Stimulated activated CD4-positive, alpha-beta T cell treated with anti-CD3 and anti-CD28 coated beads, Interleukin-4, amount 100 ng/mL, for 24 hours (primary cell): ENCODE data around the gene NID2.

Experiments used
- DNase-seq: peaks from one replicate; pipeline ENCODE4 v3.0.0-alpha.2; 2020

NID2 gene

DNA sequence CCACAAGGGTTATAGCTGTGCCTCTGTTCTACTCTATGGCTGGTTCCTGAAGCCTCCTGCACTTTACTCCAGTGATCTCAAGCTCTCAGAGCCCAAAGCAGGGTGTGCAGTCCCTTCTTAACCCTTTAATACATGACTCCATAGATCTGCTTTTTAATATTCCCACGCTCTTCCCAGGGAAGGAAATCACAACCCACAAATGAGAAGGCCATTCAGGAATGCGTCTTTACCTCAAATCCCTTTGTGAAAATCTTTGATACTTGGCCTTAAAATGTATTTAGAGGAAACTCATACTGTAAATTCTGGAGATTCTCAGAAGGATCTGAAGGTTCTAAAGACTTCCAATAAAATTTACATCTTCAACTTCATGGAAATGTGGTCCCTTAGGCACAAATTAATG is 17.0 kb downstream of the NID2 start:
- DNase-seq = no peak

DNA sequence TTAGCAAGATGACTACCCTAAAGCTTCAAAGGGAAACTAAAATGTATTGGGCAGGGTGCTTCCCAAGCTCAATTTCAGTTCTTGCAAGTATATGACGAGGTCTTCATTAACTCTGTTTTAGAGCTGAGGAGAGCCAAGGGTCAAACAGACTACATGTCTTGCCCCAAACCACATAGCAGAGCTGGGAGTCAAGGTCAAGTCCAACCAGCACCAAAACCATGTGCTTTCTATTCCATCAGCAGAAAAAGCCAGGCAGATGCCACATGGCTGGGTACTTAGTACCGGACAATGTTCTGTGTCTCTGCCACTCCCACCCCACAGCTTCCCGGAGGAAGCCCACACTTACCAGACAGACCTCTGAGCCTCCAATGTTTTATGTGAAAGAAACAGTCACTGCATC is 17.6 kb downstream of the NID2 start:
- no peak for DNase-seq

DNA sequence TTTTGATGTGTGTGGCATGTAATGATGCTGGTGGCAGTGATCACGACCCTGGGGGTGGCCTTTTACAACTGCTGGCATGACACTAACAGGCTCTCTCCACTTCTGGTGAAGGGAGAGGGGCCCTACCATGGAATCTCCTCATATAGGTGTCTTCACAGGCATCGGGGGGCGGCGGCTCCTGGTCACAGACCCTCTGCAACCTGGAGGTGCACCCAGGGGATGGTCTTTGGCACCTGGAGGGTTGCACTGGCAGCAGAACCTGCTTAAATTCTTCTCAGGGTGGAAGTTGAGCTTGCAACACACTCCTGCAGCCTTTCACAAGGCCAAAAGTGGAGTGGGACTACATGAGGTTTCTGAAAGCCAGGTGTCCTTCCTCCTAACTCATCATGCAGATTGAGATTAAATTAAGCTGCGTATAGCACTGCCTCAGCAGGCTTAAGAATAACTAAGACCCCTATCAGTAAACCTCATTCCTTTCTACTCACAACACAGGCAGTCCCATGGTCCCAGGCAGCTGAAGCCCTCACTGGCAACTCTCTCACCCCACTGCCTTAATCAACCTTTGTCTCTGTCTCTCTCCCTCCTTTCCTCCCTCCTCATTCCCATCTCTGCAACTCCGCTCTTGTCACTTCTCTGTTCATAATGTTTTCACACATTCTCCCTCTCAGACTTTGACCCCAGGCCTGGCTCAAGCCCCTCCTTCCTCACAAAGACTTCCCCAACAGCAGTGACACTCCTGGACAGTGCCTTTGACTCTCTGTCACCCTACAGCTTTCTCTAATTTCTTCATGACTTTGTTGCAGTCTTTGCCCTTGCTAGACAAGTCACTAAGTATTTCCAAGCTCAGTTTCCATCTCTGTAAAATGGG is 18.9 kb downstream of the NID2 start:
- DNase-seq = no peak

DNA sequence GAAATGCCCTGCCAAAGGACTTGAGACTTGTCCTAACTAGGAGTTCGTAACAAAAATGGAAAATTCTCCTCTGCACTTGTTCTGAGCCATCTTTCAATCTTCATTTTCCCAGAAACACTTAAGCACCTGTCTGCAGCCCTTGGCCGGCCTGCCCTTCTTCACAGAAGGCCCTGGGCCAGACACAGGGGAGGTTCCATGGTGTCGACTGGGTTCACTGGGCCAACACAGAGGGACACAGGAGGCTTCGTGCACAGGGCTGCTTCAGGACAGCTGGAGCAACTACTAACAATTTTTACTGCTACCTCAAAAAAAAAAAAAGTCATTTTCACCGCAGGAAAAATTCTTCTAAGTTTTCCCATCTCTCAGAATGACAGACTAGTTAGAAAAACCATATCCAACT is 19.6 kb downstream of the NID2 start:
- DNase-seq = no peak

DNA sequence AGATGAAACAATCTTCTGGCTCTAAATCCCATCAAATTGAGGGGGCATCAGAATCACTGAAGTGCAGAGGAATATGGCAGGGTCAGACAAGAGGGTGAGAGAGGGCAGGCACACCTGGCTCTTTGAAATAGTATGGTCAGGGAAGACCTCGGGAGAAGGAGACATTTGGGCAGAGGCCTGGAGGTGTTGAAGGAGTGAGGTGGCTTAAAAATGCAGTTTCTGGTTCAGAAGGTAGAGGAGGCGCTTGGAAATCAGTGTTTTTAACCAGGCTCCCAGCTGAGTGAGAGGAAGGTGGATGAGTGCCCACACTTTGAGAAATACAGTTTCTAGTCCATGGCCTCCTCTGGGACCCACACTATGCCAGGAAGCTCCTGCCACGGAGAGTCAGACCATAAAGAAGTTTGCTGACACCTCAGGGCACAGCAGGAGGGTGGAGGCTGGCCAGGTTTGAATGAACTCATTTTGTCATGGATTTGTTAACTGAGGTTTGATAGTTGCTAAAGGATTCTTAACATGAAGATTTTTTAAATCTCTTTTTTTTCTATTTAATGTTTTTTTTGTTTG is 20.1 kb downstream of the NID2 start:
- DNase-seq = no peak

DNA sequence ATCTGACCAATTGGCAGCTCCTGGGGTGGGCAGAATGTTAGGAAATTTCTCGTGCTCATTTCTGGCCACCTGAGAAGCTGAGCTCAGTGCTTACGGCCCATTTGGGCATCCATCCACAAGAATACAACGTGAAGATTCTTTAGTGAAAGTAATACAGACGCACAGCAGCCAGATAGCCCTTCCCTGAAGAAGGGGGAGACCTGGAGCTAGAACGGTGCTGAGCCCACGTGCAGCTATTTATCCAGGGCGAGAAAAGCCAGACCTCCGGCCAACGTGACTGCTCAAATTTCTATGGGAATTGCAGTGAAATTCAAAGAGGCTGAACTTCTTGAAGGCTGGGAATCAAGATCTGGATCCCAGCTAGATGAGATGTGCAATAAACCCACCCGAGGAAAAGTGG is 20.7 kb downstream of the NID2 start:
- no peak for DNase-seq

DNA sequence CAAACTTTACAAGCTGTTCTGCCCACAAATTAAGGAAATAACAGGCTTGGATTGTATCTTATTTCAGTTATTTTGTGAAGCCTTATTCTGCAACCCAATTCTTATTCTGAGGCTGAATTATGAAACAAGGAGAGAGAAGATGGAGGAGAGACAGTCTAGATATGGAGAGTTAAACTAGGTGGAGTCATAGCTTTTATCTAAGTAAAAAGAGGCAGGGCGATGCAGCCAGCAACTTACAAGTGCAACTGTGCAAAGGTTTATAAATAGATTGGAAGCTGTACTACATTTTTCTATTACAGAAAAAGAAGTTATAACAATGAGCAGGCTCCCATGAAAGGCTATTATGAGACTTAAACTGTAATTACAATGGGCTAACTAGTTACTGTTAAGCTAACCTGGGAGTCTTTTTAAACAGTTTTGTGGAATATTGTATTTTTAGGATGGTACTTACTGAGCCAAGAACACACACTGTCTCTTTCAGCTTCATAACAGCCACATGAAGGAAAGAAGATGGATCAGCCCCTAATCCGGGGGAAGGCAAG is 22.4 kb downstream of the NID2 start:
- DNase-seq = no peak

DNA sequence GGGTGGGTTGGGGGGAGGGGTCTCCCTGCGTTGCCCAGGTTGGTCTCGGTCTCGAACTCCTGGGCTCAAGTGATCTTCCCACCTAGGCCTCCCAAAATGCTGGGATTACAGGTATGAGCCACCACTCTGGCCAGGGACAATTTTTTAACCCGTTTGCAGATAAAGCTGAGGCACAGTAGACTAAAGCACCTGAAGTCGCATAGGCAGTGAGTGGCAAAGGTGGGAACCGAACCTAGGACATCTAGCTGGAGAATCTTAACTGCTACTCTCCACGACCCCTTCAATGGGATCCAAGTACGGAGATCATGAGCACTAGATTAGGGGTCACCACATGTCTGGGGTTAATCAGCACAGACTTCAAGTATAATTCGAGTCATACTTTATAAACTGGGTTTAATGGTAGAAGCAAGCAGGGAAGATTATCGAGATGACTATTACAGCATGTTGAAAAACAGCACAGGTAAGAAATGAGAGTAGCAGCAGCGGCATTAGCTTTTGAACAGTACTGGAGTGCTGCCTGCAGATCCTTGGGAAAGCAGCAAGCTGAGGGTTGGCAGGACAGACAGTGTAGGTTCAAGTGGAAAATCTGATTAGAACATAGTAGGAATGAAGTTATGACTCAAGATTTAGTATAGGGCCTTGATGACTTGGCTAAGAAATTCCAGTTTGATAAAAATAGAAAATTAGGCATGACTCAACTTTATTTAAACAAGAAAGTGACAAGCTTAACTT is 23.9 kb downstream of the NID2 start:
- DNase-seq = peak; percentile 24

DNA sequence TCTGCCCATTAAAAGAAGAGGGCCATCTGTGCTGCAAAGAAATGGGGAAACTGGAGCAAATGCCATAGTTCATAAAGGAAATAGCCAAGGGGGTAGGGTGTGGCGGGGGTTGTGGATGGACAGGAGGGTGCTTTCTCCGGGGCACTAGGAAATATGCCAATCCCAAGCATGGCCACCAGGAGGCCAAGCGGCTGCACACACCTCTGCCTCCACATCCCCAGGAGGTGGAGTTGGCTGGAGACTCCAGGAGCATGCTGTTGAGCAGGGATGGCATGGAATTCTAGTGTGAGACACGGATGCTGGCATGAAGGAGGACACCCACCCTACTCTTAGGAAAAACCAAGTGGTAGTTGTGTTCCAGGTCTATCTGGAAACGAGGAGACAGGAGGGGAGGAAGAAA is 25.2 kb downstream of the NID2 start:
- peak; percentile 43 for DNase-seq

DNA sequence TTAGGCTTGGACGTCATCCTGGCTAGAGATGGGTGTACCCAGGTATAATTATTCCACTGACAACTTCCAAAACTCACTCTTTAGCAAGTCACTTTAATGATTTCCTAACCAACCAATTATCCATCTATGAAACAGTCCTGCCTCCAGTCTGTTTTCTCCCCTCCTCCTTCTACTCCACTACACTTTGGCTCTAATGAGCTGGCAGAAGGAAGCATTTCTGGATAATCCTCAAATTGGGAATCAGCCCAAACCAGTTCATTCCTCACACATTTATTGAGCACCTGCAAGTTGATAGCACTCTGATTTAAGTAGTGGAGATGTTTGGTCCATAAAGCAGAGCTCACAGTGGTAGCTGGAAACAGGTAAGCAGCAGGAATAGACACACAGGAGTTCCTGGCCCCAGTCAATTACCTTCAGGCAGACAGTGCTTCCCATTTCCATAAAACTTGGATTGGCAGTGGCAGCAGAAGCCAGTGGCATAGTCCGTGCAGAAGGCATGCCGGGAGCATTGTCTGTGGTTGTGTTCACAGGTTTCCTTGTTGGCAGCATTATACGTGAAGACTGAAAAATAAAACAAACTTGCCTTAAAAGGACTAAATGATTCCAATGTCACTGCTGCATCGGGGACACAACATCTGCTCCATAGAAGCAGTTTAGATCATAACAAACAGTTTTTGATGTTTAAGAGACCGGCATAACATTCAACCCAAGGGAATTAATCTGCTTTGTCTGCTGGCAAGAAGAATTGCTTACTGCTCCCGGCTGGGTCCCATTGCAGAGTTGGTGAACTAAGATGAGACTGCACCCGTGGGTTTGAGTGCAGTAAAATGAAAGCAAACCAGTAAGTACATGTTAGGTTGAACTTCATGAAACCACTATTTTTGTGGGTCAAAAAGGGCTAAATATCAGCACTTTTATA is 26.2 kb downstream of the NID2 start:
- no peak for DNase-seq

DNA sequence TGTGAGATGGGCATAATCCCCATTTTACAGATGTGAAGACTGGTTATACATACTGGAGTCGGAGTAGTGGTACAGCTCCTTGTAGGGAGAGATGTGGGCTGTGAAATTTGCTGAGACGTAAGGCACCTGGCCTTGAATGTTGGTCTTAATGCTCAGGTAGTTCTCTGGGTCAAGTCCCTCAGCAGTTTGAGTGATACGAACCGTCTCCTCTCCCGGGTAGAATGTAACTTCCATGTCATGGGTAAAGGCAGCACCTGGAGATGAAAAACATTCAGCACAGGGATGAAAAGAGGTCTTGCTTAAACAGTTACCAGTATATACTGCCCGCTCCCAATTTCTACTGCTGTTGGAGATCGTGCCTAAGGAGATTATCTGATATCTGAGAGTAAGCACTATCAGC is 28.3 kb downstream of the NID2 start:
- DNase-seq = no peak

DNA sequence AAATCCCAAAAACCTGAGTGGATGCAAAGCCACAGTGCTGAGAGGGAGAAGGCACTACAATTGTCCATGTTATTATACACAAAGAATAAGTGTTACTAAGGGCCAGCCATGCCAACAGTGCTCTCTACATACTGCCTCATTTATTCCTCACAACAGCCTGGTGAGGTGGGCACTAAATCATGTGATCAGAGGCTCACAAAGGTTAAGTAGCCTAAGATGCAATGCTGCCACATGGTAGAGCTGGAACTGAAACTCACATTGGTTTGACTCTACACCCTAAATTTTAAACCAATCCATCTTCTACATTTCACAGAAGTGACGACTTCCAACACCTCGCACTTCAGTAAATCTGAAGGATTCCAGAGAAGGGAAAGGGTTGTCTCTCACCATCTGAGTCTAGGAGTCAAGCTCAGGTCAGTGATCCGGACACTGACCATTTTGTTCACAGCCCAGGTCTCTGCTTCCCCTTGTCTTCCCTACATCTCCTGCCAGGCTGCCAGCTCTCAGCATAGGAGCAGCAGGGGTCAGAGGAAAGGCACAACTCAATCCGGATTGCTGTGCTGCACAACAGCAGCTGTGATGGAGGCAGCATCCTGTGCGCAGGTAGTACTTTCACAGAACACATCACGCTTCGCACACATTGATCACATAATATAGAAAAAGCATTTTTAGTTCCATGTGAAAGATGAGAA is 29.6 kb downstream of the NID2 start:
- no peak for DNase-seq

DNA sequence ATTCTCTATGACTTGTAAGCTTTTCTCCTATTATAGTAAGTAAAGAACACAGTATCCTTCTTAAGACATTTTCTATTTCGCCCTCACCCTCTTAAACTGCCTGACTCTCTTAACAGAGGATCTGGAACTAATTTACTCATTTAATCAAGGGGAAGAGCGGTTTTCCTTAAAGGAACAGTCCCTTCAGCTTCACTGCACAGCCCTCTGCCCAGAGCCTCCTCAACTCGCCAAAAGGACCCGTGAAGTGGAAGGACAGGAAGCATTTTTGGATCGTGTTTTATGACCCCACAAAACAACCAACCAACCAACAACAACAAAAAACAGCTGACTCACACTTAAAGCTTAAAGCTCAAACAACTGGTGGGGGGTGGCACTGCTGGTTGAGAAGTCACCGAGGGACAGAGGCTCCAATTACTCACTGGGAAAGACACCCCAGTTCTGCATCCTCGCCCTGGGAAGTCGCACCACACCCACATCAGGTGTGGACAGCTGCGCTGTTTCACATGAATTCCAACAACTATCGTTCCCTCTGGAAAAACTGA is 35.7 kb downstream of the NID2 start:
- DNase-seq = no peak

DNA sequence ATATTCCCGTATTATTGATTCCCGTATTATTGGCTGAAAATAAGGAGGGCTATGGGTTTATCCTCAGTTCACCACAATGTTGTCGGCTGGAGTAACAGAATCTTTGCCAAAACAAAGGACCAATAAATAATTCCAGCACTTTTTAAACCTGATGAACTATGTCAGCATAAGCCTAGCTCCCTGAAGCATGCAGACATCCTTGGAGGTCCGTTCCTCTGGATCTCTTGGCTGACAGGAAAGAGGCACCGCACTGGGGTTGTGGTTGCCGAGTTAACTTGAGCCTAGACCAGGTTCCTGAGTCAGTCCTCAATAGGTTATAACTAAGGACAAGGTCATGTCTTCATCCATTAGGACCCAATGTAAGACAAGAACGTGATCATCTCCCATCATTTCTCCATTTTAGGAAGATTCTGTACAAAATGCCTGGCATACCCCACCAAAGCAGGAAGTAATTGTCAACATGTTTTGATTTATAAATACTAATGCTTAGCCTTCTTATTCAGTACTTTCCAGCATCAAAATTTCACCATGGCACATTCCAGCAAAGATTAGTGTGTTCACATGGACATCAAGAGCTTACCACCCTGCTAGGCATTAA is 36.6 kb downstream of the NID2 start:
- DNase-seq = no peak

DNA sequence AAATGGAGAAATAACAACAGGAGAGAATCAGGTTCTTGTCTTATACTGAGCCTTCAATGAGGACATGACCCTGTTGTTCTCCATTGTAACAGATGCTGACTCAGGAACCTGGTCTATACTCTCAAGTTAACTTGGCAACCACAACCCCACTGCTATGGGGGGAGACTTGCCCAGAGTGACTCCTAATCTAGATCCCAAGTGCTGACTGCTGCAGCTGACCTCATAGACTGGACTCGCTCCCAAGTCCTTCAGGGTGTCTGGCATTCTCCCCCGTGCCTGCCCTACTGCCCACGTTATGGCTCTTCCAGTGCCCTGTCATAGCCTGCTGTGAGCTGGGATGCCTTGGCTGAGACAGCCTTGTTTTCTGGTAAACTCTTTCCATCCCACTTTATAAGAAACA is 37.1 kb downstream of the NID2 start:
- DNase-seq = no peak

DNA sequence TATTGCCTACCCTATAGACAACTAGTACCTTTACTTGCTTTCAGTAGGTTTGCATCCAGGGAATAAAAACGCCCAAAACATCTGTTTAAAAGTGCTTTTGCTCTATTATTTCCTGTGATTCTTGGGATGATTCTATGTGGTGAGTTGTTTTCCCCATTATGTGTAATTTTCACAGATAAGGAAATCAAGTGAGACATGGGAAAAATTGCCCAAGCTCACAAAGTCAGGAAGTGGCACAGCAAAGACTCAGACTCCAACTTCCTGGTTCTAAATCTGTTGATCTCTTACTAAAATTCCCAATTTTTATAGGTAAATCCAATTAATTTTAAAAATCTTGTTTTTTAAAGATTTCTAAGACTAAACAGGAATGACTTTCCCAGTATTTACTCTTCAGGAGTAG is 39.0 kb downstream of the NID2 start:
- DNase-seq = no peak

DNA sequence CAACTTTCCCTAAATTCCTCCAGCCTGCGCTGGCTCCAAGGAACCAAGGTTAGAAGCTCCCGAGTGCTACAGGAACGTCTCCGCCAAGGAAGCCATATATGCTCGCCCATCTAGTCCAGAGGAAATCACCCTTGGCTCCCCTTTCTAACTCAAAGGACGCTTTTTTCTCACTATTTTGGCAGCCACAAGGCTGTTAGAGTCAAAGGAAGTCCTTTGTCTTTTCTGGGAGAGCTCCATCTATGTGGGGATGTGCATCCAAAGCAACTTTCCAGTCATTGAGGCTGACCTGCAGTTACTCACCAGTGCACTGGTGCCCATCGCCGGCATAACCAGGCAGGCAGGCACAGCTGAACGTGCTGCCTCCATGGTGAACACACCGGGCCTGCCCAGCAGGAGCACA is 42.0 kb downstream of the NID2 start:
- DNase-seq = no peak

DNA sequence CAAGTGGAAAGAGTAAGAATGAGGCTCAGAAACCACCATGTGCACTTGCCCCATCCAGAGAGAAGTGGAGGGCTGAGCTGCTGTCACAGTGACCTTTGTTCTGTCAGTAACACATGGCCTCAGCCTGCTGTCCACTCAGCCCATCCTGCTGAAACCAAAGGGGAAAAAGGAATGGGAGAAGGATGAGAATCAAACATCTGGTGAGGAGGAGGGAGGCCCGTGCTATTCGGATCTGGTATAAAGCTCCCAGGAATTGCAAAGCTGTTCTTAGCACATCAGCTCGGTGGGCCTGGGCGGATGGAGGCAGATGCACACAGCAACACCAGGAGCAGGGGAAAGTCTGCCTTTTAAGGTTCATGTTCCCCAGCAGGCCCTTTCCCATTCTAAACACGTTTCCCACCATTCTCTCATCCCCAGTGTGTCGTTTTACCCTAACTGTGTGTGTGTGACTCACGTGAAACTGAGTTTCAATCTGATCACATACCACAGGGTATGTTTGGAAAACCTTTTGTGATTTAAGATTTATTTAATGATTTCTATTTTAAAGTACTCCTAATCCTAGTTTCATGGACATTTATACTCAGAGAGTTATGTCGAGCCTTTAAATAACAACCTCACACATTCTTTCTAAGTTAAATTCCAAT is 42.7 kb downstream of the NID2 start:
- DNase-seq = no peak

DNA sequence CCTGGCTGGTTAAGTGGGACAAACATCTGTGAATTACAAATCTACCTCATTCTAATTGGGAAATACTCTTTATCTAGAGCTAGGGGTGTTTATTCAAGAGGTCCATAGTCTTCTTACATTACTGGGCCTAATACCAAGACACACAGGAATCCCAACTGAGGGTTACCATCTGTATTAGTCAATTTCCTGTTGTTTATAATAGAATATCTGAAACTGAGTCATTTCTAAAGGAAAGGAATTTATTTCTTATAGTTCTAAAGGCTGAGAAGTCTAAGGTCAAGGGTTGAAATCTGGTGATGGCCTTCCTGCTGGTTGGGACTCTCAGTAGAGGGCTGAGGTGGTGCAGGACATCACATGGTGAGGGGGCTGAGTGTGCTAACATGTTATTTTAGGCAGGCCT is 43.5 kb downstream of the NID2 start:
- DNase-seq = no peak

DNA sequence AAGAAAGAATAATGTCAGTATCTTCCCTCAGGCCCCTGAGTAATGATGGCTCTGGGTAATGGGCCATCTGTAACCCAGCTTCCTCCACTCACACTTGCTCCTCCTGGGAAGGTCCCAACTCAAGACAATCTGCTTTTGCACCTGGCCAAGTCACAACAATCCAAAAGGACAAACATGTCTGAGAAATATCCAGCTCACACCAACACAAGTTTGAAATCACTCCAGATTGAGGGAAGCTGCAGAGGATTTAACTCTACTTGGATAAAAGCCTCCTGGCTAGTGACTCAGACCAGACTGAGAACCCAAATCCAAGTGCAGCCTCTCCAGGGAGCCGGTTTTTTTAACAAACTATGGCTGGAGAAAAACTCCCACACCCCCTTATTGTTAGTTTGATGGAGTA is 45.3 kb downstream of the NID2 start:
- DNase-seq = no peak
